ENCODE measurements around the gene MATCAP1. TPM values are rescaled to one million over a fixed set of nuclear protein-coding genes. Genes with fewer than 3 reads are reported as not detected.

Gene MATCAP1
- total RNA-seq, 1 experiment from 2014 or later: 40.8 TPM

GRCh38 chr16:67193536-67193935 lies 9.8 kb upstream of the MATCAP1 start:
- Mint-ChIP-seq H3K27me3 (ENCODE audit: low read depth) (no peaks in the 10 kb centered on the region), H3K4me3 (peak overlapping the region; percentile 87), H3K9me3 (no peaks in the 10 kb centered on the region), H3K36me3 (peaks cover 36% of the 10 kb centered on the region), H3K4me1 (peaks cover 28% of the 10 kb centered on the region), H3K27ac (no peak overlapping the region)
- ChIA-PET CTCF (interaction anchor here (1.3 to 1.5 kb wide), 2 partner anchors 34 to 42 kb away, joined by 3 to 4 read pairs; partner anchors contain the start of genes B3GNT9 and TMEM208), POLR2A (no interaction called here)
- ATAC-seq (no peak), DNase-seq (ENCODE audit: low spot score) (no peak)
- no peak for TF ChIP-seq ZNF281 (CRISPR knock-in tag; IDR thresholded peaks at IDR 0.05)
- TF ChIP-seq FOXP4 (CRISPR knock-in tag; IDR thresholded peaks at IDR 0.05): no peak
- no peak for TF ChIP-seq MAX (CRISPR knock-in tag; IDR thresholded peaks at IDR 0.05)

- Mint-ChIP-seq H3K4me1 (peaks cover 23% of the 10 kb centered on the region), H3K4me3 (peak overlapping the region; percentile 87)
- CTCF ChIA-PET: interaction anchor here (0.6 to 1.5 kb wide), 7 partner anchors 18 to 280 kb away, joined by 3 to 6 read pairs (median 3); partner anchors contain the start of genes B3GNT9, CES3 and TMEM208
Measured at GRCh38 chr16:67192781-67193361, 9.1 kb upstream of the MATCAP1 start.

More at GRCh38 chr16:67192781-67193361, 9.1 kb upstream of the MATCAP1 start:
- no peaks in the 10 kb centered on the region for H3K27me3 Mint-ChIP-seq (ENCODE audit: low read depth)
- H3K9me3 Mint-ChIP-seq: no peaks in the 10 kb centered on the region
- DNase-seq (ENCODE audit: low spot score) (no peak), ATAC-seq (no peak)
- H3K27ac Mint-ChIP-seq: peak overlapping the region; percentile 63
- H3K36me3 Mint-ChIP-seq: peaks cover 36% of the 10 kb centered on the region
- POLR2A ChIA-PET: no interaction called here
- TF ChIP-seq ZNF423 (CRISPR knock-in tag; IDR thresholded peaks at IDR 0.05) (no peak), ATF1 (CRISPR knock-in tag; IDR thresholded peaks at IDR 0.05) (no peak), STAT6 (CRISPR knock-in tag; conservative IDR thresholded peaks at IDR 0.05; ENCODE audit: low read depth) (no peak), TP53 (CRISPR knock-in tag; IDR thresholded peaks at IDR 0.05) (no peak), FOXP1 (CRISPR knock-in tag; IDR thresholded peaks at IDR 0.05; ENCODE audit: borderline replicate concordance) (no peak), NFE2L1 (CRISPR knock-in tag; IDR thresholded peaks at IDR 0.05) (no peak), MYBL2 (CRISPR knock-in tag; IDR thresholded peaks at IDR 0.05) (no peak), ERG (CRISPR knock-in tag; IDR thresholded peaks at IDR 0.05) (no peak), ATF6 (CRISPR knock-in tag; IDR thresholded peaks at IDR 0.05) (no peak), ZNF512 (CRISPR knock-in tag; IDR thresholded peaks at IDR 0.05; ENCODE audit: borderline replicate concordance) (no peak), CTCF (IDR thresholded peaks at IDR 0.05) (no peak), FOXJ3 (CRISPR knock-in tag; IDR thresholded peaks at IDR 0.05; ENCODE audit: borderline replicate concordance) (no peak)

All from WTC11 (cell line).